Bladder microvascular endothelial cell (primary cell): ENCODE measurements around the gene MASP2. TPM values are rescaled to one million over a fixed set of nuclear protein-coding genes. Genes with fewer than 3 reads are reported as not detected.

Experiments used
- total RNA-seq: library from RNA; depleted of rRNA; stranded (reverse); fragments of >200 nt; gene quantifications from 2 replicates; pipeline ENCODE4 v1.2.3, GENCODE V29; 2014

The MASP2 gene
- not detected in 2 replicates for total RNA-seq

DNA sequence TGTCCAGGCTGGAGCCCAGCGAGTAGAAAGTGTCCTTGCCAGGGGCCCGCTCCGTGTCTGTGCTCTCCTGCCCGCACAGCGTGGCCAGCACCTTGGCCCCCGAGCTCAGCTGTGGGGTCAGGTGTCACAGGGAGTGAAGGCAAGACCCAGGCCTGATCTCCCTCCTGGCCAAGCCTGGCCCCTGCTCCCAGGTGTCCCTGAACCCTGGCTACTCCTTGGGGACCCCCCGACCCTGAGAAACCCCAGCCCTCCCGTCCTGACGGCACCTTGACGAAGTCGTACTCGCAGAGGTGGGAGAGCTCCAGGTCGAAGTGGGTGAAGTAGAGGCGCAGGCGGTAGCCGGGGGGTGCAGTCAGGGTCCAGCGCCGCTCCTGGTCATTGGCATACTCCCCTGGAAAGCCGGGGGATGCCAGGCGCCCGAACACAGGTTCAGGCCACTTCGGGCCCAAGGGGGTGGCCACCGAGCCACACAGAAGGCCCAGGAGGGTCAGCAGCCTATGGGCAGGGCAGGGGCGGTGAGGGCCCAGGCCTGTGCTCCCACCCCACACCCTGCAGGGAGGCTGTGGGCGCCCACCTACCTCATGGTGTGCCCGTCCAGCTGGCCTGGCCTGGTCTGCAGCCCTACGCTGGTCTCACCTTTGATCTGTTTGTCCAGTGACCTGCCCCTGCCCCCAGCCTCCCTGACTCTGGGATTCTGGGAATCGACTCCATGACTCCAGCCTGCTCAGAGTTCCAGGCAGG is at the start of gene MASP2:
Gene MASP2 (minus strand): TSS at position 615 of the 741 bp plus-strand sequence. CDS start 32 bp downstream, at position 583.

DNA sequence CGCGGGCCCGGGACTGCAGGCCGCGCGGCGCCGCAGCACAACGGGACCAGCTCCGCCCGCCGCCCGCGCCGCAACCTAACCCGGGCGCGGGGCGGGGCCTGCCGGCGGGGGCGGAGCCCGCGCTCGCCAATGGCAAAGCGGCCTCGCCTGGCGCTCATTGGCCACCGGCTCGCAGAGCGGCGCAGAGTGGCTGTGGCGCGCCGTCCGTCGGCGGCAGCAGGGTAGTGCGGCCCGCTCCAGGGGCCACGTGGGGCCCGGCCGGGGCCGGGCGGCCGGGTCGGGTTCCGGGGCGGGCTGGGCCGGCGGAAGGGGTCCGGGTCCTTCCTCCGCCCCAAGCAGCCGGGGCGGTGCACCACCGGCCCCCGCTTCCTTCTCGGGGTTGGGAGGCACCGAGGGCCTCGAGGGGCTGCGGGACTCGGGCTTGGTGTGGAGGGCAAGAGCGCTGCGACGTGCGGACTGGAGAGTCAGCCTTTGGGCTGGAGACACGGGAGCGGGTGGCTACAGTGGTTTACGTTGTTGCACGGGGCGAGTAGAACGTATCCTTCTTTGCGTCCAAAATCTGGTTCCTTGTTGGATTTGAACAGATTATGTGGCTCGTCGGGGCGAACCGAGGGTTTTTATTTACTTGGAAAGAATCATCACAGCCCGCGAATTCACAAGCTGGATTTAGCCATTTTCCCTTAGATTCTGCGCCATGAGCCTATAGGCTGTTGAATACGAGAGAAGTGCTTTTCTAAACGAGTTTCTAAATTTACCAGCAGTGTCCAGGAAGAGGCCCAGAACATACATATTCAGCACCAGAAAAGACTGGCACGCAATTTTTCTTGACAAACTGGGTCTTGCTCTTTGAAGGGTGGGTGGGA is 13.2 kb upstream of the MASP2 start, which contains the start of gene SRM:
Gene SRM (minus strand): TSS at position 51 of the 863 bp plus-strand sequence. CDS start 75 bp downstream, outside the sequence.

DNA sequence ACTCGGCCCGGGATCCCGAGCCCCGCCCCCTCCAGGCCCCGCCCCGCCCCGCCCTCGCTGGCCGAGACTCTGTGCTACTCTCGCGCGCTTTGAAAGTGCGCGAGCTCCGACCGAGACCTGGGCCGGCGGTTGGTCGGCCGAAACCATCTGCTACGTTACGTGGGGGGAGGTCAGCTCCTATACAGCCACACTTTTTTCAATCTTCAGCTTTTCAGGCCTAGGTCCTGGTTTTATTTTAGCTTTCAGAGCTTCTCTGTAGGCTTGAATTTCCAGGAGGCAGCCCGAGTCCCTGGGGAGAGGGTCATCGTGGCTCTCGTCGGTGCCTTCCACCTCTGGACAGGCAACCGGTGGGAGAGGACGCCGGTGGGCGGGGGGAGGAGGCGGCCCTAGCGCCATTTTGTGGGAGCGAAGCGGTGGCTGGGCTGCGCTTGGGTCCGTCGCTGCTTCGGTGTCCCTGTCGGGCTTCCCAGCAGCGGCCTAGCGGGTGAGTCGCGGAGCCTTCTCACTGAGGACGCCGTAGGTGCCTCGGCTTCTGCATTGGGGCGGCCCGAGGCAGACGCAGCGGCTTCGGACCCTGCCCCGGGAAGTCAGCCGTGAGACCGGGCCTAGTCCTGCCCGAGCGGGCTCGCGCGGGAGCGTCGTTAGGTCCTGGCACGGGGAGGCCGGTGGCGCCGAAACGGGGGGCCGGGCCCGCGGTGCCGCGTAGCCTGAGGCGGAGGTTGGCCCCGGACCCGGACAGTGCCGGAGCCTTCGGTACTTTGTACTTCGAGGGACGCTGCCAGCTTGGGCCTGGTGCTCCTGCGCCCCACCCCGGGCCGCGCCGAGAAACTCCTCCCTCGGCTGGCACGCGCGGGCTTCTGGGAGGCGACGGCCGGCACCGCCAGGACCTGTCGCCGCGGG is 34.5 kb downstream of the MASP2 start, which contains the start of gene TARDBP:
Gene TARDBP (plus strand): TSS at position 395 of the 900 bp plus-strand sequence. CDS start 1,074 bp downstream, outside the sequence.

Other genes starting within 250 kb of the MASP2 start
- 71.1 and 128 TPM in 2 replicates for gene TARDBP, start 34.6 kb downstream of the MASP2 start, total RNA-seq
- 10.4 and 24.3 TPM in 2 replicates for gene SRM, start 12.8 kb upstream of the MASP2 start, total RNA-seq
- gene EXOSC10, start 52.6 kb upstream of the MASP2 start, total RNA-seq, result 42.3 and 72.1 TPM in 2 replicates
- gene ANGPTL7, start 142.1 kb upstream of the MASP2 start, total RNA-seq, result 0.16 TPM in 1 of 2 replicates, not detected in the other
- 36.4 and 103 TPM in 2 replicates for gene MTOR, start 215.3 kb upstream of the MASP2 start, total RNA-seq
- gene UBIAD1, start 226.0 kb upstream of the MASP2 start, total RNA-seq, result 6.5 and 22.2 TPM in 2 replicates